ENCODE data around the gene CYP4F12. TPM values are rescaled to one million over a fixed set of nuclear protein-coding genes. Genes with fewer than 3 reads are reported as not detected.

Gene CYP4F12
- total RNA-seq, 1 donor from 2014 or later, result not detected

DNA sequence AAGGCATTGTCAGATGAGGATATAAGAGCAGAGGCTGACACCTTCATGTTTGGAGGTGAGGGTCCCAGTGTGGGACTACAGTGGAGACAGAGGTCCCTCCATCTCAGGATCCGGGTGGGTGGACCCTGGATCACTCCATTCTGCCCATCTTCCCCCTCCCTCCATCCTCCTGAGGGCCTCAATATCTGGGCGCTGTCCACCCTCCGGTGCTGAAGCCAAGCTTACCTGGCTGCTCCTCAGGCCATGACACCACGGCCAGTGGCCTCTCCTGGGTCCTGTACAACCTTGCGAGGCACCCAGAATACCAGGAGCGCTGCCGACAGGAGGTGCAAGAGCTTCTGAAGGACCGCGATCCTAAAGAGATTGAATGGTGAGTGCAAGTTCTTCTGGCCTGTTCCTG is 11.9 kb downstream of the CYP4F12 start:
- no peaks in the 10 kb centered on the region for H3K4me1 Mint-ChIP-seq (ENCODE audit: low read depth)
- H3K27ac Mint-ChIP-seq, result no peak overlapping the region
- H3K4me3 Mint-ChIP-seq (ENCODE audit: low read depth), result no peak overlapping the region
- intact Hi-C loops (cut with micrococcal nuclease), result no loop called here
- no peak for DNase-seq (ENCODE audit: low spot score)
- H3K9me3 Mint-ChIP-seq, result peaks cover 4% of the 10 kb centered on the region
- H3K27me3 Mint-ChIP-seq (ENCODE audit: low read depth), result no peaks in the 10 kb centered on the region
- H3K36me3 Mint-ChIP-seq (ENCODE audit: low read depth), result no peaks in the 10 kb centered on the region

DNA sequence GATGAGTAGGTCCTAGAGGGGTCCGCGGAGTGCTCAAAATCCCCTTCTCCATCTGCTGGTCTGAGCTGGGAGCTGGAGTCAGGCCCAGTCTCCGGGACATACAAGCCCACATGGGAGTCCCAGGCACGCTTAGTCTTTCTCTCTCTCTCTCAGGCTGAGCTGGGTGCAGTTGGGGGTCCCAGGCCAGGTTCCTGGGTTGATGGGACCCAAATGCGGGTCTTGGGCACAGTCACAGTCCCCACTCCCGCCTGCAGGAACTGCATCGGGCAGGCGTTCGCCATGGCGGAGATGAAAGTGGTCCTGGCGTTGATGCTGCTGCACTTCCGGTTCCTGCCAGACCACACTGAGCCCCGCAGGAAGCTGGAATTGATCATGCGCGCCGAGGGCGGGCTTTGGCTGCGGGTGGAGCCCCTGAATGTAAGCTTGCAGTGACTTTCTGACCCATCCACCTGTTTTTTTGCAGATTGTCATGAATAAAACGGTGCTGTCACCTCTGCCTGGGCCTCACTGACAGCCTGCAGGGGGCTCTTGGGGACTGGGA is 23.8 kb downstream of the CYP4F12 start:
- H3K4me3 Mint-ChIP-seq (ENCODE audit: low read depth), result no peak overlapping the region
- H3K27me3 Mint-ChIP-seq (ENCODE audit: low read depth), result no peaks in the 10 kb centered on the region
- H3K4me1 Mint-ChIP-seq (ENCODE audit: low read depth), result peaks cover 3% of the 10 kb centered on the region
- H3K27ac Mint-ChIP-seq, result no peak overlapping the region
- no peaks in the 10 kb centered on the region for H3K9me3 Mint-ChIP-seq
- intact Hi-C loops (cut with micrococcal nuclease), result no loop called here
- no peaks in the 10 kb centered on the region for H3K36me3 Mint-ChIP-seq (ENCODE audit: low read depth)
- DNase-seq (ENCODE audit: low spot score), result no peak

GRCh38 chr19:15701757-15702533 is 29.1 kb downstream of the CYP4F12 start:
- no peaks in the 10 kb centered on the region for H3K9me3 Mint-ChIP-seq
- H3K36me3 Mint-ChIP-seq (ENCODE audit: low read depth), result no peaks in the 10 kb centered on the region
- H3K27ac Mint-ChIP-seq, result no peak overlapping the region
- intact Hi-C loops (cut with micrococcal nuclease), result no loop called here
- H3K27me3 Mint-ChIP-seq (ENCODE audit: low read depth), result peaks cover 4% of the 10 kb centered on the region
- DNase-seq (ENCODE audit: low spot score), result no peak
- peaks cover 3% of the 10 kb centered on the region for H3K4me1 Mint-ChIP-seq (ENCODE audit: low read depth)
- no peak overlapping the region for H3K4me3 Mint-ChIP-seq (ENCODE audit: low read depth)

DNA sequence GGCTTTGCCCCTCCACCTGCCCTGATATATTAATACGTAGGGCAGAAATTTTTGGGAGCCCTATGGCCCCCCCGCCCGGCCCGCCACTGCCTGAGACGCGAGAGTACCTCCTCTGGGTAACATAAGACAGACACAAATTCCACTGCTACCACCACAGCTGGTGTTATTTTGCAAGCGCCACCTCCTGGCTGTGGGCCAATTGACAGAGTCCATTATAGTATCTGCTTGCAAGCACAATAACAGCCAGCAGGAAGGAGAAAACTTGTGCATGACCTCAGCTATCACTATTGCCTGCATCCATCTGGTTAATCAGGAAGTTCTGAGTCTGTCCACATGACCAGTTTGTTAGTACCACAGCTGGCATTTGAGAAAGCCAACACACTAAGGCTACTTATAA is 29.6 kb downstream of the CYP4F12 start:
- no peak overlapping the region for H3K27ac Mint-ChIP-seq

GRCh38 chr19:15714638-15715037 is 41.8 kb downstream of the CYP4F12 start:
- no peak for DNase-seq (ENCODE audit: low spot score)
- Mint-ChIP-seq H3K27ac (no peak overlapping the region), H3K4me1 (ENCODE audit: low read depth) (no peaks in the 10 kb centered on the region), H3K4me3 (ENCODE audit: low read depth) (no peak overlapping the region), H3K27me3 (ENCODE audit: low read depth) (peaks cover 2% of the 10 kb centered on the region), H3K36me3 (ENCODE audit: low read depth) (no peaks in the 10 kb centered on the region), H3K9me3 (no peaks in the 10 kb centered on the region)
- intact Hi-C loops (cut with micrococcal nuclease), result no loop called here

More for the DNA sequence above, 29.6 kb downstream of the CYP4F12 start:
- no peaks in the 10 kb centered on the region for H3K36me3 Mint-ChIP-seq (ENCODE audit: low read depth)
- H3K4me1 Mint-ChIP-seq (ENCODE audit: low read depth), result peaks cover 3% of the 10 kb centered on the region
- intact Hi-C loops (cut with micrococcal nuclease), result no loop called here
- H3K9me3 Mint-ChIP-seq, result no peaks in the 10 kb centered on the region
- peaks cover 4% of the 10 kb centered on the region for H3K27me3 Mint-ChIP-seq (ENCODE audit: low read depth)
- H3K4me3 Mint-ChIP-seq (ENCODE audit: low read depth), result no peak overlapping the region
- DNase-seq (ENCODE audit: low spot score), result no peak

GRCh38 chr19:15715642-15716041 is 42.8 kb downstream of the CYP4F12 start:
- Mint-ChIP-seq H3K4me3 (ENCODE audit: low read depth) (no peak overlapping the region), H3K4me1 (ENCODE audit: low read depth) (no peaks in the 10 kb centered on the region), H3K36me3 (ENCODE audit: low read depth) (no peaks in the 10 kb centered on the region), H3K27ac (no peak overlapping the region), H3K9me3 (no peaks in the 10 kb centered on the region), H3K27me3 (ENCODE audit: low read depth) (peaks cover 2% of the 10 kb centered on the region)
- intact Hi-C loops (cut with micrococcal nuclease), result no loop called here
- no peak for DNase-seq (ENCODE audit: low spot score)

GRCh38 chr19:15717809-15718208 is 44.9 kb downstream of the CYP4F12 start:
- no peaks in the 10 kb centered on the region for H3K9me3 Mint-ChIP-seq
- DNase-seq (ENCODE audit: low spot score), result no peak
- peaks cover 7% of the 10 kb centered on the region for H3K27me3 Mint-ChIP-seq (ENCODE audit: low read depth)
- H3K36me3 Mint-ChIP-seq (ENCODE audit: low read depth), result no peaks in the 10 kb centered on the region
- no peak overlapping the region for H3K27ac Mint-ChIP-seq
- H3K4me1 Mint-ChIP-seq (ENCODE audit: low read depth), result no peaks in the 10 kb centered on the region
- no peak overlapping the region for H3K4me3 Mint-ChIP-seq (ENCODE audit: low read depth)
- intact Hi-C loops (cut with micrococcal nuclease), result no loop called here

- DNase-seq (ENCODE audit: low spot score), result no peak
- Mint-ChIP-seq H3K4me3 (ENCODE audit: low read depth) (no peak overlapping the region), H3K36me3 (ENCODE audit: low read depth) (no peaks in the 10 kb centered on the region), H3K27ac (no peak overlapping the region), H3K27me3 (ENCODE audit: low read depth) (peaks cover 18% of the 10 kb centered on the region), H3K9me3 (no peaks in the 10 kb centered on the region), H3K4me1 (ENCODE audit: low read depth) (no peaks in the 10 kb centered on the region)
- intact Hi-C loops (cut with micrococcal nuclease), result no loop called here
Observed at GRCh38 chr19:15721268-15721667, 48.4 kb downstream of the CYP4F12 start.

DNA sequence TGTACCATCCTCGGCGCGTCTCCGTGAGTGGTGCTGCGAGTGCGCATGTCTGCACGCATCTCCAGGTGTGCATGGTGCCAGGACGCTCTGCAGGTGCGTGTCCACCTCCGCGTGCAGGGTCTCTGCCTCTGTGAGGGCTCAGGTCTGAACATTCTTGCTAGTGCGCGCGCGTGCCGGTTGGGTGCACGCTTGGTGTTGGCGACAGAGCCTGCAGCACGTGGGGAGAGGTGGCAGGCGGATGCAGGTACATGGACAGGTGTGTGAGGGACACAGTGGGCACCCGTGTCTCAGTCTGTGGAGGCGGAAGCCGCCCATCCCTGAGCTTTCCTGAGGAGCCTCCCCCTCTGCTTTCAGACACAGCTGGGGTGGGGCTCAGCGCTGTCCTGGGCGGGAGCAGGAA is 50.1 kb downstream of the CYP4F12 start:
- peaks cover 18% of the 10 kb centered on the region for H3K27me3 Mint-ChIP-seq (ENCODE audit: low read depth)
- DNase-seq (ENCODE audit: low spot score), result no peak

GRCh38 chr19:15727724-15728123 is 54.8 kb downstream of the CYP4F12 start, which contains the start of gene OR10H2:
Gene OR10H2 (plus strand): TSS chr19:15728024. CDS start chr19:15728044, 20 bp downstream.
- H3K27me3 Mint-ChIP-seq (ENCODE audit: low read depth), result peaks cover 16% of the 10 kb centered on the region
- intact Hi-C loops (cut with micrococcal nuclease), result no loop called here
- no peak for DNase-seq (ENCODE audit: low spot score)
- no peaks in the 10 kb centered on the region for H3K9me3 Mint-ChIP-seq
- no peak within 1 kb of the TSS for H3K4me3 Mint-ChIP-seq (ENCODE audit: low read depth)
- no peak within 1 kb of the TSS for H3K27ac Mint-ChIP-seq
- peaks cover 3% of the 10 kb centered on the region for H3K4me1 Mint-ChIP-seq (ENCODE audit: low read depth)
- H3K36me3 Mint-ChIP-seq (ENCODE audit: low read depth), result no peaks in the 10 kb centered on the region

More for the DNA sequence above, 50.1 kb downstream of the CYP4F12 start:
- intact Hi-C loops (cut with micrococcal nuclease), result no loop called here
- no peak overlapping the region for H3K27ac Mint-ChIP-seq
- no peaks in the 10 kb centered on the region for H3K36me3 Mint-ChIP-seq (ENCODE audit: low read depth)
- no peaks in the 10 kb centered on the region for H3K4me1 Mint-ChIP-seq (ENCODE audit: low read depth)
- no peaks in the 10 kb centered on the region for H3K9me3 Mint-ChIP-seq
- H3K4me3 Mint-ChIP-seq (ENCODE audit: low read depth), result no peak overlapping the region

GRCh38 chr19:15730538-15730937 is 57.7 kb downstream of the CYP4F12 start:
- peaks cover 3% of the 10 kb centered on the region for H3K4me1 Mint-ChIP-seq (ENCODE audit: low read depth)
- H3K27ac Mint-ChIP-seq, result no peak overlapping the region
- H3K36me3 Mint-ChIP-seq (ENCODE audit: low read depth), result no peaks in the 10 kb centered on the region
- H3K4me3 Mint-ChIP-seq (ENCODE audit: low read depth), result no peak overlapping the region
- intact Hi-C loops (cut with micrococcal nuclease), result no loop called here
- no peak for DNase-seq (ENCODE audit: low spot score)
- H3K27me3 Mint-ChIP-seq (ENCODE audit: low read depth), result peaks cover 9% of the 10 kb centered on the region
- H3K9me3 Mint-ChIP-seq, result no peaks in the 10 kb centered on the region

GRCh38 chr19:15732388-15732787 is 59.5 kb downstream of the CYP4F12 start:
- Mint-ChIP-seq H3K4me1 (ENCODE audit: low read depth) (peaks cover 3% of the 10 kb centered on the region), H3K9me3 (no peaks in the 10 kb centered on the region), H3K36me3 (ENCODE audit: low read depth) (no peaks in the 10 kb centered on the region), H3K27me3 (ENCODE audit: low read depth) (peaks cover 6% of the 10 kb centered on the region), H3K27ac (no peak overlapping the region), H3K4me3 (ENCODE audit: low read depth) (no peak overlapping the region)
- no peak for DNase-seq (ENCODE audit: low spot score)
- intact Hi-C loops (cut with micrococcal nuclease), result no loop called here

GRCh38 chr19:15733895-15734294 is 61.0 kb downstream of the CYP4F12 start:
- intact Hi-C loops (cut with micrococcal nuclease), result no loop called here
- Mint-ChIP-seq H3K27me3 (ENCODE audit: low read depth) (peaks cover 6% of the 10 kb centered on the region), H3K36me3 (ENCODE audit: low read depth) (no peaks in the 10 kb centered on the region), H3K4me1 (ENCODE audit: low read depth) (peaks cover 3% of the 10 kb centered on the region), H3K9me3 (no peaks in the 10 kb centered on the region), H3K27ac (no peak overlapping the region), H3K4me3 (ENCODE audit: low read depth) (no peak overlapping the region)
- no peak for DNase-seq (ENCODE audit: low spot score)

Measured in activated T-helper 2 cell treated with anti-CD3 and anti-CD28 coated beads, Interferon-gamma antibody, Interleukin-2, Interleukin-4, amounts not matched to agents 10 μg/mL and 5 μg/mL and 100 μg/mL, durations not matched to agents 14 hours and 24 hours and 36 hours (primary cell).